A673 (cell line): ENCODE results near the gene CXCL17. TPM values are rescaled to one million over a fixed set of nuclear protein-coding genes. Genes with fewer than 3 reads are reported as not detected.
"Not testable (repeated sequence)": the region's sequence is repeated elsewhere in the genome, so short reads cannot be mapped to it uniquely, and the experiment has no call there.

ENCODE experiments used
- BruUV-seq: library from RNA; stranded (reverse); fragments of 400-500 nt; replicated peaks from 2 replicates; lab custom pipeline; 2021; lab: Mats Ljungman, UMichigan
- CTCF ChIA-PET: fragments of 300-600 bp; sonication (Branson Sonifier 250); formaldehyde crosslinking; loops from one replicate; lab custom pipeline; 2022; ENCODE audit warnings: antibody characterized with exemption; lab: Charles Lee
- POLR2A ChIA-PET: fragments of 300-600 bp; sonication (Branson Sonifier 250); formaldehyde crosslinking; loops from one replicate; lab custom pipeline; 2022; ENCODE audit warnings: antibody characterized with exemption; ENCODE audit not compliant: low non-redundant PET; lab: Charles Lee
- DNase-seq: peaks from one replicate; pipeline ENCODE4 v3.0.0-alpha.2; 2015; ENCODE audit warnings: low spot score
- H3K27ac ChIP-seq: fragments of 200-600 bp; sonication (generic); 2 replicates; pipeline ENCODE4 v1.5.1; 2016; ENCODE audit warnings: mixed run types, low read depth, mild to moderate bottlenecking, mixed read lengths, antibody characterized with exemption, low read length; ENCODE audit not compliant: poor library complexity, severe bottlenecking
- H3K27me3 ChIP-seq: fragments of 200-600 bp; sonication (generic); replicated peaks from 2 replicates; pipeline ENCODE4 v1.6.1; 2017; ENCODE audit warnings: mixed run types, low read depth, mild to moderate bottlenecking, mixed read lengths, antibody characterized with exemption, low read length; ENCODE audit not compliant: insufficient read depth, poor library complexity
- H3K36me3 ChIP-seq: fragments of 200-600 bp; sonication (generic); 2 replicates; pipeline ENCODE4 v1.6.1; 2016; ENCODE audit warnings: mixed run types, mild to moderate bottlenecking, mixed read lengths, antibody characterized with exemption, low read length; ENCODE audit not compliant: insufficient read depth, poor library complexity, severe bottlenecking
- H3K4me1 ChIP-seq: fragments of 200-600 bp; sonication (generic); 2 replicates; pipeline ENCODE4 v1.6.1; 2017; ENCODE audit warnings: mixed run types, mild to moderate bottlenecking, mixed read lengths, antibody characterized with exemption, low read length; ENCODE audit not compliant: insufficient read depth, poor library complexity, severe bottlenecking
- H3K4me3 ChIP-seq: fragments of 200-600 bp; sonication (generic); 2 replicates; pipeline ENCODE4 v1.5.1; 2016; ENCODE audit warnings: low read depth, mixed run types, mild to moderate bottlenecking, mixed read lengths, low read length; ENCODE audit not compliant: poor library complexity, severe bottlenecking
- H3K9me3 ChIP-seq: fragments of 200-600 bp; sonication (generic); 2 replicates; pipeline ENCODE4 v1.6.1; 2016; ENCODE audit warnings: mixed run types, low read depth, mild to moderate bottlenecking, mixed read lengths, antibody characterized with exemption, low read length; ENCODE audit not compliant: poor library complexity, severe bottlenecking
- EZH2 ChIP-seq: fragments of 200-600 bp; sonication (generic); IDR thresholded peaks from 2 replicates; pipeline ENCODE4 v1.6.1; 2017; ENCODE audit warnings: borderline replicate concordance, low read depth, mild to moderate bottlenecking, mixed read lengths, antibody characterized with exemption, low read length; ENCODE audit not compliant: poor library complexity, severe bottlenecking
- intact Hi-C: fragments of 100-400 bp; cut with micrococcal nuclease; formaldehyde crosslinking; loops from one replicate; pipeline ENCODE4 v1.10.0; 2022; ENCODE audit not compliant: unreplicated experiment
- total RNA-seq: library from RNA; stranded (reverse); gene quantifications from 2 replicates; pipeline ENCODE4 v1.2.3, GENCODE V29; 2021
- TF ChIP-seq, protein P1 (sequence below): fragments of 300-800, 200-600 bp; sonication (generic); conservative IDR thresholded peaks from 2 replicates; pipeline ENCODE4 v1.5.1; 2017; ENCODE audit warnings: low read depth, mild to moderate bottlenecking, antibody characterized with exemption, low read length, moderate library complexity, mixed read lengths

CXCL17 gene
- total RNA-seq, 1 experiment from 2014 or later = not detected

DNA sequence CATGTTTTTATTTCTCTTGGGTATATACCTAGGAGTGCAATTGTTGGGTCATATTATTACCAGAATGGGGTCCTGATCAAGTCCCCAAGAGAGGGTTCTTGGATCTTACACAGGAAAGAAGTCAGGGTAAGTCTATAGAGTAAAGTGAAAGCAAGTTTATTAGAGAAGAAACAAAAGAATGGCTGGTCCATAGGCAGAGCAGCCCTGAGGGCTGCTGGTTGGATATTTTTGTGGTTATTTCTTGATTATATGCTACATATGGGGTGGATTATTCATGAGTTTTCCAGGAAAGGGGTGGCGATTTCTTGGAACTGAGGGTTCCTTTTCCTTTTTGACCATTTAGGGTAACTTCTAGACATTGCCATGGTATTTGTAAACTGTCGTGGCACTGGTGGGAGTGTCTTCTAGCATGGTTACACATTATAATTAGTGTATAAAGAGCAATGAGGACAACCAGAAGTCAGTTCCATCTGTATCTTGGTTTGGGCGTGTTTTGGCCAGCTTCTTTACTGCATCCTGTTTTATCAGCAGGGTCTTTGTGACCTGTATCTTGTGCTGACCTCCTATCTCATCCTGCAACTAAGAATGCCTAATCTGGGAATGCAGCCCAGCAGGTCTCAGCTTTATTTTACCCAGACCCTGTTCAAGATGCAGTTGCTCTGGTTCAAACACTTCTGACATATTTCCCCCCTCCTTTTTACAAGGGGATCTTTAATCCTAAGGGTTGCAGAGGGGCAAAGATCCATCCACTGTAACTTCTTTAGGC is 44.5 kb upstream of the CXCL17 start:
- Histone ChIP-seq H3K4me1 (no peaks in the 10 kb centered on the region), H3K4me3 (no peak overlapping the region), H3K27me3 (no peaks in the 10 kb centered on the region), H3K27ac (no peak overlapping the region), H3K9me3 (no peaks in the 10 kb centered on the region), H3K36me3 (no peaks in the 10 kb centered on the region)
- ChIA-PET CTCF (no interaction called here), POLR2A (no interaction called here)
- intact Hi-C loops = no loop called here
- DNase-seq = no peak
- TF ChIP-seq EZH2 = no peak
- TF ChIP-seq, protein P1, sequence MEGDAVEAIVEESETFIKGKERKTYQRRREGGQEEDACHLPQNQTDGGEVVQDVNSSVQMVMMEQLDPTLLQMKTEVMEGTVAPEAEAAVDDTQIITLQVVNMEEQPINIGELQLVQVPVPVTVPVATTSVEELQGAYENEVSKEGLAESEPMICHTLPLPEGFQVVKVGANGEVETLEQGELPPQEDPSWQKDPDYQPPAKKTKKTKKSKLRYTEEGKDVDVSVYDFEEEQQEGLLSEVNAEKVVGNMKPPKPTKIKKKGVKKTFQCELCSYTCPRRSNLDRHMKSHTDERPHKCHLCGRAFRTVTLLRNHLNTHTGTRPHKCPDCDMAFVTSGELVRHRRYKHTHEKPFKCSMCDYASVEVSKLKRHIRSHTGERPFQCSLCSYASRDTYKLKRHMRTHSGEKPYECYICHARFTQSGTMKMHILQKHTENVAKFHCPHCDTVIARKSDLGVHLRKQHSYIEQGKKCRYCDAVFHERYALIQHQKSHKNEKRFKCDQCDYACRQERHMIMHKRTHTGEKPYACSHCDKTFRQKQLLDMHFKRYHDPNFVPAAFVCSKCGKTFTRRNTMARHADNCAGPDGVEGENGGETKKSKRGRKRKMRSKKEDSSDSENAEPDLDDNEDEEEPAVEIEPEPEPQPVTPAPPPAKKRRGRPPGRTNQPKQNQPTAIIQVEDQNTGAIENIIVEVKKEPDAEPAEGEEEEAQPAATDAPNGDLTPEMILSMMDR = no peak
- no TSS peak for BruUV-seq

DNA sequence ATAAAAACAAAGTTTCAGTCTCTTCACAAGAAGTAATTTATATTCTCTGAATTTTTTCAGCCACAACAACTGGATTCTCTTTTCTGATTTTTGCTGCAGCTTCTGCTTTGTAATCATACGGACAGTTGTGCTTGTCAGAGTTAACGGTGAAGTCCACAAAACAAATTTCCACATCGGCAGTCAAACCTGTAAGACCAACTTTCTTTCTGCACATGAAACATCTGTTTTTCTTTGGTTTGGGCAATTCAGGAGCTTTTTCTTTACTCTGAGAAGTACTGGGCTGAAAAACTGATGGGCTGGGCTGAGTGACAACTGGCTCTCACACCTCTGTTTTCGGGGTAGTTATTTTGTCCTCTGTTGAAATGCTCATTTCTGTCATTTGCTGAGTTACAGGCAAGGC is 42.3 kb upstream of the CXCL17 start:
- BruUV-seq, DNase-seq, H3K27me3 ChIP-seq, H3K4me1 ChIP-seq, intact Hi-C loops, H3K9me3 ChIP-seq, H3K27ac ChIP-seq, H3K4me3 ChIP-seq, H3K36me3 ChIP-seq: not testable (repeated sequence)
- CTCF ChIA-PET = interaction anchor here (0.6 kb wide), 1 partner anchor 32 kb away, joined by 9 read pairs; no protein-coding TSS in a partner anchor
- POLR2A ChIA-PET = interaction anchor here (0.6 kb wide), 1 partner anchor 18 kb away, joined by 5 read pairs; no protein-coding TSS in a partner anchor

DNA sequence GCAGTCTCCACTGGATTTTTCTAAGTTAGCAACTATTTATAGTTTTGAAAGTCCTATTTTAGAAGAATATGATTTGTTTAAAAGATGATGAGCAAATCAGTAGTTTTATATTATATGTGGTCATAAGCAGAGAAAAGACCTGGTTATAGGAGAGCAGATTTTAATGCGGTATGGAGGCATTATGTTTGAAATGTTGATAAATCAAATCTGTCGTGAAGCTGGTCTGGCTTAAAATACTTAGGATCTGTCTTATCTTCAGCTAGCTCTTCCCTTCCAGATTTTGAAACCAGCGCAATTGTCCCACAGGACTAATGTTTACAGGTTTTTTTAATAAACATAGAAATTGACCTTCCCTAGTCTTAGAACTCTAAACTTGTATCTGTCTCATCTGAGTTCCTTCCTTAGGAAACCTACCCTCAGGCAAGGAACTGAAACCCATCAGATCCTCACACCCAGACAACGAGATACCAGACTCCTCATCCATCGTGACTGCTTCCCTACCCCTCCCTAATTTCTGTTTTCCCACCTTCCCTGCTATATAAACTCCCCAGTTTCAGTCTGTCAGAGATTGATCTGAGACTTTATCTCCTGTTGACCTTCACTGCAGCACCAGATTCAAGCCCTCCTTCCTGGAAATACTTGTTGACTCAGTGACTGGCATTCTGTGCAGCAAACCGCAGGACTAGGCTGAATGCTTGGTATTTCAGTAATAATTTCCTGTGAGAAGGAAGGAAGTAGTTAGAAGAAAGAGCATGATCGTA is 37.8 kb upstream of the CXCL17 start:
- no peaks in the 10 kb centered on the region for H3K27me3 ChIP-seq
- CTCF ChIA-PET = no interaction called here
- H3K4me3 ChIP-seq = no peak overlapping the region
- DNase-seq = peak; percentile 45
- H3K4me1 ChIP-seq = no peaks in the 10 kb centered on the region
- no peak overlapping the region for H3K27ac ChIP-seq
- intact Hi-C loops = no loop called here
- POLR2A ChIA-PET = no interaction called here
- no peak for TF ChIP-seq EZH2
- TF ChIP-seq, protein P1 = no peak
- no TSS peak for BruUV-seq
- no peaks in the 10 kb centered on the region for H3K9me3 ChIP-seq
- no peaks in the 10 kb centered on the region for H3K36me3 ChIP-seq
